ENCODE data around the gene TMEM147. TPM values are rescaled to one million over a fixed set of nuclear protein-coding genes. Genes with fewer than 3 reads are reported as not detected.

Gene TMEM147
- total and polyA plus RNA-seq, 10 of the 15 experiments (the other 5 are each of a cell fraction or from before 2014, with no cell fraction given), result 53.4 to 145 (median 79.3) TPM

DNA sequence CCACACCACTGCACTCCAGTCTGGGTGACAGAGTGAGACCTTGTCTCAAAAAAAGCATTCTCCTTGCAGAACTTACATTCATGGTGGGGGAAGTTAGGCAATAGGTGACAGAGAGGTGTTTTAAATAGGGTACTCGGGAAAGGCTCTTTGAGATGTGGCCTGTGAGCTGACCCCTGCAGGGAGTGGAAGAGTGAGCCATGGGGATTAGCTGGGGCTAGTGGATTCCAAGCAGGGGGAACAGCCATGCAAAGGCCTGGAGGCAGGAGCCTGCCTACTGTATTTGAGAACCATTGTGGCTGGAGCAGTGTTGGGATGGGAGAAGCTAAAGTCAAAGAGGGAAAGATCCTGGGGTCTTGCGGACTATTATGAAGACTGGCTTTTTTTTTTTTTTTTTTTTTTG lies 28.1 kb upstream of the TMEM147 start (continued):
- no peak for TF ChIP-seq RELB (IDR thresholded peaks at IDR 0.05; ENCODE audit: low read depth)
- TF ChIP-seq BCL3 (IDR thresholded peaks at IDR 0.05; ENCODE audit: borderline replicate concordance, insufficient read depth, low read depth, low read length, poor library complexity, severe bottlenecking), result no peak

- Histone ChIP-seq H3K27me3 (replicated peaks in 1 of 2; ENCODE audit: control insufficient read depth in 2 of 2, insufficient read depth in 2 of 2, low read length in 1 of 2) (no peaks in the 10 kb centered on the region), H3K9ac (ENCODE audit: control insufficient read depth, insufficient read depth, low read length) (no peak overlapping the region), H3K4me1 (ENCODE audit: control insufficient read depth, insufficient read depth, low read length) (no peaks in the 10 kb centered on the region), H3K4me2 (ENCODE audit: control insufficient read depth, insufficient read depth) (no peak overlapping the region), H4K20me1 (ENCODE audit: control insufficient read depth, insufficient read depth) (no peaks in the 10 kb centered on the region), H3K4me3 (no peak overlapping the region), H3K79me2 (ENCODE audit: control insufficient read depth, insufficient read depth, low read length) (no peaks in the 10 kb centered on the region), H3K27ac (ENCODE audit: control insufficient read depth, insufficient read depth) (no peak overlapping the region), H2AFZ (ENCODE audit: control insufficient read depth, low read depth, low read length) (no peak overlapping the region), H3K36me3 (ENCODE audit: control insufficient read depth in 2 of 2, insufficient read depth in 2 of 2, low read length in 1 of 2) (no peaks in the 10 kb centered on the region), H3K9me3 (replicated peaks; ENCODE audit: control insufficient read depth, insufficient read depth, low read length) (no peaks in the 10 kb centered on the region)
- BruUV-seq (replicated peaks), result no TSS peak
- ChIA-PET SMC1A (ENCODE audit: uncharacterized antibody, unreplicated experiment) (no interaction called here), RAD21 (ENCODE audit: unreplicated experiment) (no interaction called here), CTCF (no interaction called here), POLR2A (no interaction called here)
- 49% methylated on average over 6 of the region's 6 CpGs for WGBS (ENCODE audit: insufficient coverage, insufficient replicate concordance, low lambda C conversion rate, missing lambda C conversion rate)
- intact Hi-C loops (cut with micrococcal nuclease; ENCODE audit: unreplicated experiment), result no loop called here
- no peak for ATAC-seq
- no peak for FAIRE-seq
- DNase-seq (ENCODE audit: low read depth, low spot score), result no peak
- in situ Hi-C loops (cut with MboI), result no loop called here
- TF ChIP-seq MLLT1 (IDR thresholded peaks at IDR 0.05) (no peak), WRNIP1 (IDR thresholded peaks at IDR 0.05; ENCODE audit: borderline replicate concordance, low read depth, low read length) (no peak), IKZF2 (IDR thresholded peaks at IDR 0.05) (no peak), NR2F1 (conservative IDR thresholded peaks at IDR 0.05) (no peak), FOXM1 (IDR thresholded peaks at IDR 0.05; ENCODE audit: low read depth, low read length) (no peak), SPI1 (IDR thresholded peaks at IDR 0.05; ENCODE audit: borderline replicate concordance, insufficient read depth, low read depth, low read length) (no peak), ZBED1 (IDR thresholded peaks at IDR 0.05; ENCODE audit: borderline replicate concordance) (no peak), CREM (IDR thresholded peaks at IDR 0.05; ENCODE audit: low read depth) (no peak), PRDM15 (CRISPR knock-in tag; IDR thresholded peaks at IDR 0.05) (no peak)
Measured at GRCh38 chr19:35518313-35518712, 27.1 kb upstream of the TMEM147 start.

All from GM12878 (cell line).